Activated CD4-positive, alpha-beta T cell treated with anti-CD3 and anti-CD28 coated beads, Interleukin-2, amount 50 U/mL, for 1 hour (primary cell): ENCODE results near the gene PPP1R3G.

Source experiments
- DNase-seq: peaks from one replicate; pipeline ENCODE4 v3.0.0-alpha.2; 2020

The PPP1R3G gene

GRCh38 chr6:5121956-5122355 lies 36.8 kb downstream of the PPP1R3G start:
- DNase-seq = no peak

DNA sequence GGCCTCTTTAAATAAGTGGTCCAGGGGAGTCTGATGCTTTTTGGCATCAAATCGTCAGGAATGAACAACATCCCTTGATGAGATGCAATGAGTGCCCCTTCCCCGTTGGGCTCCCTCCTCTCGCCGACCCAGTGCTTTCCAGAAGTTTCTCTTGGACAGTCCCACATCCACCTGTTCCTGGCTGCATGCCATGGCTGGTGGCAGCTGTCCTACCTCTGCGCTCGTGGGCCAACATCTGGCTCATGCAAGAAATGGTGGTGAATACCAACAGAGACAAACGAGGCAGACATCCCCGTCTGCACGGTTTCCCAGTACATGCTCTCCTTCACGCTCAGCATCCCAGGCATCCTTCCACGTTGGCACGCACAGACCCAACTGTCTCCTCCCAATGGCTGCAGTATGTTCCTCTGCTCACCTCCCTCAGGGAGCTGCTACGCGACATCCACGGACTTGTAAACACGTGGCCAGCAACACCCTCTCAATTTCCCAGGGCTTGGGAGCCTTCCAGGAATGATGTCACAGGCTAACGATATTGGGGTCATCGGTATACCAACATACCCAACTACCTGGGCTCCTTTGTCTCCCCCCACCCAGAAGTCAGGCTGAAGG lies 37.5 kb downstream of the PPP1R3G start:
- DNase-seq = no peak

DNA sequence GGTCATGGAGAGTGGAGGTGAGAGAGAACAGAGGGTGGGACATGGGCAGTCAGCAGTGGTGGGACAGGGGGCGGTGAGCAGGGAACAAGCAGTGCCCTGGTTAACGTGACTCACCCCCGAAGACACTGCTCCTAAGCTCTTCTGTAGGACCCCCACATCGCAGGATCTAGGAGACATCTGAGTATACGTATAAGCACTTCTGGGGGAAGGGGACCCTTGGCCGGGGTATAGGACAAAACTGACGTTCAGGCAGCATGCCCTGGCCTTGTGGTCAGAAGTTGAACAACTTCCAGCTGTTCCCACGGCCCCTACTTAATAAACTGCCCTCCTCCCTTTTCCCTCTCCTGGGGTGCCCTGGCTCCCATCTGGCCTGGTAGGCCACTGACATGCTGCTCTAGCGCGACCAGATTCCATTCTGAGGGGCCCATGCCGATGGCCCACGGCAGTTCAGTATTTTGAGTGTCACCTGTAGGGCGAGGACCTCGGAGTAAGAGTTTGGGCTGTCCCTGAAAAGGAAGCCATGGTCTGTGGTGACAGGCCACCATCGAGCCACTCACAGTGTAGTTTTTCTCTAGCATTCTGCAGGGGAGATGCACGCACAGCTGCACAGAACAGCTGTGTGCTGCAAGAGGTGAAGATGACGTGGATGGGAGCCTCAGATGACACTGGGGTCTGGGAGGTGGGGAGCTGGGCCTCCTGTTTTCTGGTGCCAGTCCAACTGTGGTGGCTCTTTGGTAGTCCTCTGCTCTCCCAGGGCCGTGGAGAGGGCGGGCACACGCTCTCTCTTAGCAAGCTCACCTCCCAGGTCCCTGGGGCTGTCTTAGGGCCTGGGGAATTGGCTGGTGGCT lies 38.4 kb downstream of the PPP1R3G start:
- DNase-seq = no peak

DNA sequence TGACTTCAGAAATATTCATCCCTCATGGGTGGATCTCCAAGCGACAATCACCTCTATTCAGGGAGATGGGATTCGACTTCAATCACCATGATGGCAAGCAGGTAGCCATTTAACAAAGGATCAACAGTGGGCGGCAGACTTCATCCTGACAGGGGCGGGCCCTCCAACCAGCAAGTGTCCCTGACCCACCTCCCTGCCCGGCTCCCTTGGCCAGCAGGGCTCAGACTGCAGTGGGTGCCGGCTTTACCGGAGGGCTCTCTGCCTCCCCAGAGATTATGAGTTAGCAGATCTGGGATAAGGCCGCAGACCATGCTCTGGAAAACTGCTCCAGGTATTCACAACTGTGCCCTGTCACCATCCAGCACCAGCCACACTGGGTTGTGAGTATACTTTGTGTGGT lies 39.4 kb downstream of the PPP1R3G start:
- DNase-seq = no peak

DNA sequence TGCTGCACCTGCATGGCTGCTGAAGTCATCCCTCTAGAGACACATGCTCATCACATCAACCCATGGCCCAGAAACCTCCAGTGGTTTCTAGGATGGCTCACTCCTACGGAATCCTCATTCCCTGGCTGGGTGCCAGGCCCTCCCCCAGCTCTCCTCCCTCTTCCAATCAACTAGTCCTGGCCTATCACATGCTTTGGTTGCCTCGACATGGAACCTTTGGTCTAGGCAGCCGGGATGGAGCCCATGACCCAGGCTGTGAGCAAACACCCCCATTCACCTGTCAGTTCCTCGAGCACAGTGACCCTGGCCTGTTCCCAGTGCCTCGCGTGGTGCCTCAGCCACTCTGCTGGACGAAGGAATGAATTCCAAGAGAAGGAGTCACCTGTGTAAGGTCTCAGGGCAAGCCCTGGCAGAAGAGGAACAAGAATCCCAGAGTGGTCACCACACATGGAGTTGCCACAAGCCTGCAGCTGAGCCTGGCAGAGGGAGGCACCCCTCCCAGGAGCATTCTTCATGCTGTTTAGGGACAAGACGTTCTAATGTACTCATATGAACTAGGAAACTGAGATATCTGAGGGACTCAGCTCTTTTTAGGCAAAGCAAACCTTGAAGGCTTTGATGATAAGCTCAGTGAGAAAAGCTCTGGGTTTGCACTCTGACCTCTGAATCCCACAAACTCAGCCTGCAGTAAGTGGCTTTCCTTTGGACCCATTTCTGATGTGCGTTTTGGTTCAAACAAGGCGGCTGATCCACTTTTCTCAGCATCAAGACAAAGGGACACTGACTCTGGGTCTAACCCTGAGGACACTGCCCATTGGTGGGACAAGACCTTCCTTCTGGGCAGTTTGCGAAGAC lies 40.2 kb downstream of the PPP1R3G start:
- DNase-seq = no peak

DNA sequence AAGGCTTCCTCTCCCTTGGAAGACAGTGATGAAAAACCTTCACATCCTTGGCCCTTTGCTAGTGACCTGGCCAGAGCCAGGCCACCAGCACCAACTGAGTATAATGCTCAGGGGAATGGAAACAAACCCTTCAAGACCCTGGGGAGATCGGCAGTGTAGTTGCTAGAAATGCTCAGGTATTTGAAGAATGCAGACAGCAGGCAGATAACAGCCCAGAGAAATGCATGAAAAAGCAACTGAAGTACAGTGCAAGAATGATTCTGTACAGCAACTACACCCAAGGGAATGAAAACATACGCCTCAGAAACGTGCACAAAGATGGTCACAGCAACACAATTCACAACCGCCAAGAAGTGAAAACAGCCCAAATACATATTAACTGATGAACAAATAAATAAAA lies 41.1 kb downstream of the PPP1R3G start:
- no peak for DNase-seq

DNA sequence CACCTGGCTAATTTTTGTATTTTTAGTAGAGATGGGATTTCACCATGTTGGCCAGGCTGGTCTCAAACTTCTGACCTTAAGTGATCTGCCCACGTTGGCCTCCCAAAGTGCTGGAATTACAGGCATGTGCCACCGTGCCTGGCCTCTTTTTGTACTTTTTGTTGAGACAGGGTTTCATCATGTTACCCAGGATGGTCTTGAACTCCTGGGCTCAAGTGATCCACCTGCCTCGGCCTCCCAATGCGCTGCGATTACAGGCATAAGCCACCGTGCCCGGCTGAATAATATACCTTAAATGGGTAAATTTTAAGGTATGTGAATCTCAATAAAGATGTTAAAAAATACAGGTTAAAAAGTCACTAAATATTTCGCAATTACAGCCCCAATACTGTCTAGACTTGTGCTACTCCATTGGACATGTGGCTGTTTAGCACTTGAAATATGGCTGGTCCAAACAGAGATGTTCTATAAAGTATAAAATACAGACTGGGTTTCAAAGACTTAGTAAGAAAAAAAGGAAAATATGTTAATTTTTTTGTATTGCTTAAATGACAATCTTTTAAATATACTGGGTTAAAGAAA lies 42.1 kb downstream of the PPP1R3G start:
- DNase-seq = no peak

GRCh38 chr6:5128351-5128750 lies 43.2 kb downstream of the PPP1R3G start:
- DNase-seq = no peak

DNA sequence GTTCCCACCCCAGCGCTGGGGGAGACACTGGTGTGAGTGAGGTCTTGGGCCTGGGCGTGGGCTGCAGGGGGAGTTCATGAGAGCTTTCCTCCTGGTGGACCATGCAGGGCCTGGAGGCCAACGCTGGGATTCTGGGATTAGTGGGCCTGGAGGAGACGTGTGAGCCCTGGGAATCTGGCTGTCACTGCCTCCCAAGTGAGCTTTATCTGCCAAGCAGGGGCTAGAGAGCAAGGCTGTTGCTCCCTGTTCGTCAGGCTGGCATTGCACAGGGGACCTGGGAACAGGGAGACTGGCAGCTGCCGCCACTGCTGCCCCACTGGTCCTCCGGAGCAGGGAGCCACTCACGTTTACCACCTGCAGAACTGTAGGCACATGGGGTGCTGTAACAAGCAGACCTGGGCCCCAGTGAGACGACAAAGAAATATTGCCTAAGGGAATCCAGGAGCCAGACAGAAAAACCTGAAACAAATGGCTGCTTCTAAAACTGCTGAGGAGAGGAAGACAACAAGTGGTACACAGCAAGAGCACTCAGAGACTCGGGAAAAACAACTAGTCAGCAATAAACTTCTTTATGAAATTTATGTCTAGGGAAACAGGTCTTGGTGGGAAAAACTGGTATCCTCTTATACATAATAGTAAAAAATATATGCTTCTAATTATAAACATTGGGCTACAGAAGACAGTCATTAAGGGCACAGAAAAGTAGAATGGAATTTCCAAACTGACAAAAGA lies 45.2 kb downstream of the PPP1R3G start:
- DNase-seq = no peak

DNA sequence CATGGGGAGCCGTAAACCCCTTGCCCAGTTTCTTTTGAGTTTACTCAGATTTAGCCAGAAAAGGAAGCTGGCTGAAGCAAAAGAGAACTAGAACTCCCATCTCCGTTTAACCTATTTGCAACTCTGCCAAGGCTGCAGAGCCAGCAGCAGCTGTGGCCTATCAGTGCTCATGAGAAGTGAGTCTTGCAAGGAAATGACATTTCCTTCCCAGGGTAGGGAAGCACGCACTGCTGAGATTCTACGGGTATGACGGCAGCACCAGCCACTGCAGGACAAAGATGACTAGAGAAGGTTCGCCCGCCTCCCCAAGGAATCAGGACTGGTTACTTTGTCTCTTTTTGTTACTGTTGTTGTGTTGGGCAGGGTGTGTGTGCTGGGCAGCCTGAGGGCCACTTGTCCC lies 47.6 kb downstream of the PPP1R3G start:
- no peak for DNase-seq

- no peak for DNase-seq
Measured at GRCh38 chr6:5133943-5134342, 48.8 kb downstream of the PPP1R3G start.

- peak; percentile 36 for DNase-seq
Measured at GRCh38 chr6:5135788-5136376, 50.7 kb downstream of the PPP1R3G start.

DNA sequence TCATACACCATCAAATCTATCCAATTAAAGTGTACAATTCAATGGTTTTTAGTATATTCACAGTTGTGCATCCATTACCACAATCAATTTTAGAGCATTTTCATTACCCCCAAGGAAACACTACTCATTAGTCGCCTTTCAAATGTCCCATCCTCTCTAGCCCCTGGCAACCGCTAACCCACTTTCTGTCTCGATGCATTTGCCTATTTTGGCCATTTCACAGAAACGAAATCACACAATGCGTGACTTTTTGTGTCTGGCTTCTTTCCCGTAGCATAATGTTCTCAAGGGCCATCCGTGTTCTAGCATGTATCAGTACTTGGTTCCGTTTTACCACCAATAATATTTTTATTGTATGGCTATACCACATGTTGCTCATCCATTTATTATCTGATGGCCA lies 51.7 kb downstream of the PPP1R3G start:
- DNase-seq = no peak
